Astrocyte (in vitro differentiated cells and primary cell): ENCODE measurements around the gene TOP2A. TPM values are rescaled to one million over a fixed set of nuclear protein-coding genes. Genes with fewer than 3 reads are reported as not detected.

Experiments used
- DNase-seq: peaks from one replicate; pipeline ENCODE4 v3.0.0-alpha.2; 2010; ENCODE audit warnings: low read depth
- FAIRE-seq: peaks from 2 replicates; lab custom pipeline; 2011; peaks lifted over from hg19 to GRCh38; lab: Jason Lieb, UNC
- H2AFZ ChIP-seq: 2 replicates; pipeline ENCODE4 v1.6.0; 2012; ENCODE audit warnings: low read depth, low read length, inconsistent platforms
- H3K27ac ChIP-seq: 2 replicates; pipeline ENCODE4 v1.5.1; 2011; ENCODE audit warnings: low read depth, low read length, inconsistent platforms
- H3K27me3 ChIP-seq: 2 replicates; pipeline ENCODE4 v1.6.0; 2011; ENCODE audit warnings: low read length, inconsistent platforms; ENCODE audit not compliant: insufficient read depth
- H3K36me3 ChIP-seq: 2 replicates; pipeline ENCODE4 v1.5.1; 2011; ENCODE audit warnings: low read length, inconsistent platforms; ENCODE audit not compliant: insufficient read depth
- H3K4me1 ChIP-seq: 2 replicates; pipeline ENCODE4 v1.5.1; 2011; ENCODE audit warnings: low read length, inconsistent platforms; ENCODE audit not compliant: insufficient read depth
- H3K4me2 ChIP-seq: 2 replicates; pipeline ENCODE4 v1.6.0; 2012; ENCODE audit warnings: low read length, inconsistent platforms
- H3K4me3 ChIP-seq: 2 replicates; pipeline ENCODE4 v1.5.1; 2011; ENCODE audit warnings: low read depth, mild to moderate bottlenecking, low read length, inconsistent platforms; ENCODE audit not compliant: insufficient read depth
- H3K79me2 ChIP-seq: 2 replicates; pipeline ENCODE4 v1.6.0; 2012; ENCODE audit warnings: mild to moderate bottlenecking, low read length, inconsistent platforms; ENCODE audit not compliant: insufficient read depth
- H3K9ac ChIP-seq: 2 replicates; pipeline ENCODE4 v1.6.0; 2012; ENCODE audit warnings: mild to moderate bottlenecking, low read length, inconsistent platforms
- H3K9me3 ChIP-seq: 2 replicates; pipeline ENCODE4 v1.5.1; 2012; ENCODE audit warnings: low read depth, mild to moderate bottlenecking, low read length, inconsistent platforms; ENCODE audit not compliant: insufficient read depth
- H4K20me1 ChIP-seq: 2 replicates; pipeline ENCODE4 v1.6.0; 2012; ENCODE audit warnings: low read length, inconsistent platforms; ENCODE audit not compliant: insufficient read depth
- H3K27ac Mint-ChIP-seq: one replicate; pipeline ENCODE4 v1.8.0; 2021; ENCODE audit warnings: mild to moderate bottlenecking, mixed read lengths; ENCODE audit not compliant: unreplicated experiment
- H3K27me3 Mint-ChIP-seq: one replicate; pipeline ENCODE4 v1.8.0; 2021; ENCODE audit warnings: low read depth, mixed read lengths; ENCODE audit not compliant: unreplicated experiment
- H3K36me3 Mint-ChIP-seq: one replicate; pipeline ENCODE4 v1.8.0; 2021; ENCODE audit warnings: low read depth, mixed read lengths; ENCODE audit not compliant: unreplicated experiment
- H3K4me1 Mint-ChIP-seq: one replicate; pipeline ENCODE4 v1.8.0; 2021; ENCODE audit warnings: low read depth, mixed read lengths; ENCODE audit not compliant: unreplicated experiment
- H3K4me3 Mint-ChIP-seq: one replicate; pipeline ENCODE4 v1.8.0; 2021; ENCODE audit warnings: mild to moderate bottlenecking, moderate library complexity, mixed read lengths; ENCODE audit not compliant: unreplicated experiment
- H3K9me3 Mint-ChIP-seq: one replicate; pipeline ENCODE4 v1.8.0; 2021; ENCODE audit warnings: mild to moderate bottlenecking, mixed read lengths; ENCODE audit not compliant: unreplicated experiment
- EZH2 ChIP-seq: IDR thresholded peaks from 2 replicates; pipeline ENCODE4 v1.6.1; 2012; ENCODE audit warnings: mild to moderate bottlenecking, low read length, inconsistent platforms; ENCODE audit not compliant: insufficient read depth
- total RNA-seq: library from RNA; stranded (reverse); gene quantifications from 2 replicates; pipeline ENCODE4 v1.2.1, GENCODE V29; 2021
- TF ChIP-seq, protein P1 (sequence below): IDR thresholded peaks from 2 replicates; pipeline ENCODE4 v1.5.1; 2011; ENCODE audit warnings: low read depth, mild to moderate bottlenecking, inconsistent platforms, low read length, moderate library complexity; ENCODE audit not compliant: insufficient read depth

The TOP2A gene
- total RNA-seq, 1 donor from 2014 or later = 12.6 TPM

DNA sequence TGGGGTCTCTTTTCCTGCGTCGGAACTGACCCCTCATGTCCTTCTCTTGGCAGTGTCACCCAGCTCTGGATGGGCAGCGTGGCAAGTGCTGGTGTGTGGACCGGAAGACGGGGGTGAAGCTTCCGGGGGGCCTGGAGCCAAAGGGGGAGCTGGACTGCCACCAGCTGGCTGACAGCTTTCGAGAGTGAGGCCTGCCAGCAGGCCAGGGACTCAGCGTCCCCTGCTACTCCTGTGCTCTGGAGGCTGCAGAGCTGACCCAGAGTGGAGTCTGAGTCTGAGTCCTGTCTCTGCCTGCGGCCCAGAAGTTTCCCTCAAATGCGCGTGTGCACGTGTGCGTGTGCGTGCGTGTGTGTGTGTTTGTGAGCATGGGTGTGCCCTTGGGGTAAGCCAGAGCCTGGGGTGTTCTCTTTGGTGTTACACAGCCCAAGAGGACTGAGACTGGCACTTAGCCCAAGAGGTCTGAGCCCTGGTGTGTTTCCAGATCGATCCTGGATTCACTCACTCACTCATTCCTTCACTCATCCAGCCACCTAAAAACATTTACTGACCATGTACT is 38.8 kb upstream of the TOP2A start:
- H3K4me1 ChIP-seq = peaks cover 52% of the 10 kb centered on the region
- no peak for FAIRE-seq
- Mint-ChIP-seq H3K36me3 (peaks cover 29% of the 10 kb centered on the region), H3K9me3 (no peaks in the 10 kb centered on the region), H3K4me1 (peaks cover 40% of the 10 kb centered on the region), H3K27me3 (no peaks in the 10 kb centered on the region), H3K27ac (no peak overlapping the region), H3K4me3 (no peak overlapping the region)
- no peak overlapping the region for H3K4me3 ChIP-seq
- H3K27ac ChIP-seq = no peak overlapping the region
- peaks cover 20% of the 10 kb centered on the region for H4K20me1 ChIP-seq
- peaks cover 24% of the 10 kb centered on the region for H3K36me3 ChIP-seq
- no peak overlapping the region for H2AFZ ChIP-seq
- no peaks in the 10 kb centered on the region for H3K27me3 ChIP-seq
- TF ChIP-seq, protein P1, sequence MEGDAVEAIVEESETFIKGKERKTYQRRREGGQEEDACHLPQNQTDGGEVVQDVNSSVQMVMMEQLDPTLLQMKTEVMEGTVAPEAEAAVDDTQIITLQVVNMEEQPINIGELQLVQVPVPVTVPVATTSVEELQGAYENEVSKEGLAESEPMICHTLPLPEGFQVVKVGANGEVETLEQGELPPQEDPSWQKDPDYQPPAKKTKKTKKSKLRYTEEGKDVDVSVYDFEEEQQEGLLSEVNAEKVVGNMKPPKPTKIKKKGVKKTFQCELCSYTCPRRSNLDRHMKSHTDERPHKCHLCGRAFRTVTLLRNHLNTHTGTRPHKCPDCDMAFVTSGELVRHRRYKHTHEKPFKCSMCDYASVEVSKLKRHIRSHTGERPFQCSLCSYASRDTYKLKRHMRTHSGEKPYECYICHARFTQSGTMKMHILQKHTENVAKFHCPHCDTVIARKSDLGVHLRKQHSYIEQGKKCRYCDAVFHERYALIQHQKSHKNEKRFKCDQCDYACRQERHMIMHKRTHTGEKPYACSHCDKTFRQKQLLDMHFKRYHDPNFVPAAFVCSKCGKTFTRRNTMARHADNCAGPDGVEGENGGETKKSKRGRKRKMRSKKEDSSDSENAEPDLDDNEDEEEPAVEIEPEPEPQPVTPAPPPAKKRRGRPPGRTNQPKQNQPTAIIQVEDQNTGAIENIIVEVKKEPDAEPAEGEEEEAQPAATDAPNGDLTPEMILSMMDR = no peak
- TF ChIP-seq EZH2 = no peak
- no peak overlapping the region for H3K9ac ChIP-seq
- H3K9me3 ChIP-seq = no peaks in the 10 kb centered on the region
- H3K4me2 ChIP-seq = no peak overlapping the region
- no peak for DNase-seq
- no peaks in the 10 kb centered on the region for H3K79me2 ChIP-seq

DNA sequence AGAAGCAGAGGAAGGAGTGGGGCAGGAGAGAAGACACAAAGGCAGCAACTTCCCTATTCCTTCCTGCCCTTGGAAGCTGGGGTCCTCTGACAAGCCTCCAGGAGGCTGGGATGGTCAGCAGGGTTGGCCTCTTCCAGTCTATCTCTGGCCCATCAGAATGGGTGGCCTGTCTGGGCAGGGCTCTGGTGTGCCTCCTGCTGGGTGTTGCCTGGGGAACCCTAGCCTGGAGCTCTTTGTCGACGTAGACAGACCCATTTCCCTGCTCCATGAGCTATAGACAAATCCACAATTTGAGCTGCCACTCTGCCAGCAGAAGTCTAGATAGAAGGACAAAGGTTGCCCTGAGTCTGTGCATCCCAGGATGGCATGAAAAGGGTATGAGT is 36.9 kb upstream of the TOP2A start:
- no peak overlapping the region for H3K9ac ChIP-seq
- Mint-ChIP-seq H3K27ac (no peak overlapping the region), H3K9me3 (no peaks in the 10 kb centered on the region), H3K27me3 (no peaks in the 10 kb centered on the region), H3K4me1 (peaks cover 43% of the 10 kb centered on the region), H3K36me3 (peaks cover 33% of the 10 kb centered on the region), H3K4me3 (peak overlapping the region; percentile 31)
- DNase-seq (no peak), FAIRE-seq (no peak)
- no peak overlapping the region for H3K27ac ChIP-seq
- H3K4me2 ChIP-seq = peak overlapping the region; percentile 6
- peaks cover 55% of the 10 kb centered on the region for H3K4me1 ChIP-seq
- H2AFZ ChIP-seq = no peak overlapping the region
- H3K9me3 ChIP-seq = no peaks in the 10 kb centered on the region
- H3K79me2 ChIP-seq = peaks cover 11% of the 10 kb centered on the region
- H3K36me3 ChIP-seq = peaks cover 24% of the 10 kb centered on the region
- no peak for TF ChIP-seq EZH2
- TF ChIP-seq, protein P1 = no peak
- H4K20me1 ChIP-seq = peaks cover 38% of the 10 kb centered on the region
- H3K27me3 ChIP-seq = no peaks in the 10 kb centered on the region
- no peak overlapping the region for H3K4me3 ChIP-seq

DNA sequence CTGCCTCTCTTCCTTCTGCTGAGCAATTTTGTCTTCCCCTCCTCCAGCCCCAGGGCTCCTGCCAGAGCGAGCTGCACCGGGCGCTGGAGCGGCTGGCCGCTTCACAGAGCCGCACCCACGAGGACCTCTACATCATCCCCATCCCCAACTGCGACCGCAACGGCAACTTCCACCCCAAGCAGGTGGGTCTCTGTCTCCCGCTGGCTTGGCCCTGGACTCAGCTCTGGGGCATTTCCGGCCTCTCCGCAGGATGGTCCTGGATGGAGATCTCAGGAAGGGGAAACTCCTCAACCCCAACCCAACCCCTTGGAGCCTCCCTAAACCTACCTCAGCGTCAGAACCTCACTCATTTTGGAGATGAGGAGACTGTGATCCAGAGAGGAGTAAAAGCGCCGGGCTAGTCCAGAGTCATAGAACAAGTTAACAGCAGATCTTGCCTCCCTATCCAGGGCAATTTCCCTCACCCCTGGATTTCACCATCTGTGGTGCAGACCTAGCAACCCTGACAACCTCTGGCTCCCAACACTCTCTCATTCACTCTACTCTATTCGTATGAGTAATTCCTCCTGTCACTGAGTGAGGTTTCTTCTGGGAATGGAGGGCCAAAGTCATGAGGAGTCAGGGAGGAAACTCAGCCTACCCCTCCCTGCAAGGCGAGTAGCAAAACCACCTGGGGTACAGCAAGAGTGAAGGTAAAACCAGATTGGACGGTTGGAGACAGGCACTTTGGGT is 36.4 kb upstream of the TOP2A start:
- Histone ChIP-seq H3K79me2 (peaks cover 13% of the 10 kb centered on the region), H3K4me3 (no peak overlapping the region), H3K27ac (no peak overlapping the region), H3K9ac (no peak overlapping the region), H3K4me2 (peak overlapping the region; percentile 6), H3K27me3 (no peaks in the 10 kb centered on the region), H3K4me1 (peaks cover 55% of the 10 kb centered on the region), H3K9me3 (no peaks in the 10 kb centered on the region), H2AFZ (no peak overlapping the region), H3K36me3 (peaks cover 20% of the 10 kb centered on the region), H4K20me1 (peaks cover 41% of the 10 kb centered on the region)
- H3K9me3 Mint-ChIP-seq = no peaks in the 10 kb centered on the region
- FAIRE-seq (no peak), DNase-seq (peak; percentile 57)
- H3K36me3 Mint-ChIP-seq = peaks cover 31% of the 10 kb centered on the region
- H3K27ac Mint-ChIP-seq = peak overlapping the region; percentile 34
- H3K4me3 Mint-ChIP-seq = peak overlapping the region; percentile 31
- H3K27me3 Mint-ChIP-seq = no peaks in the 10 kb centered on the region
- H3K4me1 Mint-ChIP-seq = peaks cover 39% of the 10 kb centered on the region
- TF ChIP-seq EZH2 = no peak
- TF ChIP-seq, protein P1 = no peak
